SU-DHL-6 (cell line): ENCODE data around the gene BHMT2.

ENCODE experiments used
- H2AFZ ChIP-seq: fragments of 200-600 bp; sonication (generic); 2 replicates; pipeline ENCODE4 v1.6.1; 2014; ENCODE audit warnings: low read depth, mild to moderate bottlenecking, moderate library complexity, mixed read lengths, antibody characterized with exemption, low read length; ENCODE audit not compliant: severe bottlenecking
- H3F3A ChIP-seq: fragments of 200-600 bp; shearing (Covaris generic); 2 replicates; pipeline ENCODE4 v1.6.0; 2016; ENCODE audit warnings: antibody characterized with exemption, mild to moderate bottlenecking; ENCODE audit not compliant: insufficient read depth
- H3K27ac ChIP-seq: fragments of 200-600 bp; sonication (generic); 2 replicates; pipeline ENCODE4 v1.5.1; 2016; ENCODE audit warnings: low read depth, mild to moderate bottlenecking, low read length, moderate library complexity, mixed read lengths
- H3K27me3 ChIP-seq: fragments of 200-600 bp; sonication (generic), shearing (Covaris generic); 2 replicates; pipeline ENCODE4 v1.6.0; 2014; ENCODE audit warnings: mild to moderate bottlenecking, low read length
- H3K36me3 ChIP-seq: fragments of 200-600 bp; sonication (generic); 2 replicates; pipeline ENCODE4 v1.6.1; 2014; ENCODE audit warnings: mild to moderate bottlenecking, low read length, mixed read lengths
- H3K4me2 ChIP-seq: fragments of 300-600, 200-600 bp; shearing (Covaris generic), sonication (generic); 2 replicates; pipeline ENCODE4 v1.6.0; 2014; ENCODE audit warnings: low read length, low read depth, mild to moderate bottlenecking; ENCODE audit not compliant: poor library complexity, severe bottlenecking
- H3K4me3 ChIP-seq: fragments of 200-600 bp; sonication (generic); 2 replicates; pipeline ENCODE4 v1.5.1; 2014; ENCODE audit warnings: antibody characterized with exemption, low read length, mild to moderate bottlenecking, mixed read lengths; ENCODE audit not compliant: insufficient read depth, poor library complexity, severe bottlenecking
- H3K79me2 ChIP-seq: fragments of 200-600 bp; sonication (generic); 2 replicates; pipeline ENCODE4 v1.6.1; 2014; ENCODE audit warnings: mild to moderate bottlenecking, low read length, moderate library complexity; ENCODE audit not compliant: insufficient read depth
- H3K9ac ChIP-seq: fragments of 200-600 bp; sonication (generic); 2 replicates; pipeline ENCODE4 v1.7.0; 2014; ENCODE audit warnings: mild to moderate bottlenecking, low read length
- H3K9me2 ChIP-seq: fragments of 200-600 bp; sonication (generic); replicated peaks from 2 replicates; pipeline ENCODE4 v1.6.1; 2014; ENCODE audit warnings: low read length; ENCODE audit not compliant: insufficient read depth
- H3K9me3 ChIP-seq: fragments of 200-600 bp; sonication (generic); 2 replicates; pipeline ENCODE4 v1.6.1; 2014; ENCODE audit warnings: low read length, mixed read lengths; ENCODE audit not compliant: insufficient read depth
- H4K20me1 ChIP-seq: fragments of 200-600 bp; sonication (generic); 2 replicates; pipeline ENCODE4 v1.6.1; 2014; ENCODE audit warnings: low read depth, mild to moderate bottlenecking, antibody characterized with exemption, low read length, moderate library complexity, mixed read lengths
- CTCF ChIP-seq: fragments of 200-600 bp; sonication (generic); IDR thresholded peaks from one replicate; pipeline ENCODE4 v1.5.1; 2017; ENCODE audit warnings: antibody characterized with exemption, mild to moderate bottlenecking, low read length, moderate library complexity; ENCODE audit not compliant: insufficient read depth, poor library complexity, severe bottlenecking
- EZH2phosphoT487 ChIP-seq: fragments of 200-600 bp; sonication (generic), shearing (Covaris generic); conservative IDR thresholded peaks from 2 replicates; pipeline ENCODE4 v1.6.1; 2018; ENCODE audit warnings: mild to moderate bottlenecking, antibody characterized with exemption, low read length, moderate library complexity, mixed read lengths

Gene BHMT2

GRCh38 chr5:79124607-79125006, 55.0 kb downstream of the BHMT2 start:
- no peaks in the 10 kb centered on the region for H3F3A ChIP-seq
- H3K79me2 ChIP-seq = no peaks in the 10 kb centered on the region
- H3K36me3 ChIP-seq = no peaks in the 10 kb centered on the region
- no peak overlapping the region for H3K4me3 ChIP-seq
- H3K9me3 ChIP-seq = no peaks in the 10 kb centered on the region
- no peak overlapping the region for H2AFZ ChIP-seq
- no peaks in the 10 kb centered on the region for H3K9me2 ChIP-seq
- H3K27ac ChIP-seq = no peak overlapping the region
- no peak overlapping the region for H3K9ac ChIP-seq
- no peak overlapping the region for H3K4me2 ChIP-seq
- H4K20me1 ChIP-seq = no peaks in the 10 kb centered on the region
- TF ChIP-seq EZH2phosphoT487 = no peak
- TF ChIP-seq CTCF = no peak
- H3K27me3 ChIP-seq = no peaks in the 10 kb centered on the region

- Histone ChIP-seq H3K27ac (no peak overlapping the region), H3K36me3 (no peaks in the 10 kb centered on the region), H3K4me3 (no peak overlapping the region), H3K27me3 (no peaks in the 10 kb centered on the region), H2AFZ (no peak overlapping the region), H3K4me2 (no peak overlapping the region), H3K9me2 (no peaks in the 10 kb centered on the region), H3K79me2 (no peaks in the 10 kb centered on the region), H3F3A (no peaks in the 10 kb centered on the region), H4K20me1 (no peaks in the 10 kb centered on the region), H3K9ac (no peak overlapping the region), H3K9me3 (no peaks in the 10 kb centered on the region)
- no peak for TF ChIP-seq CTCF
- no peak for TF ChIP-seq EZH2phosphoT487
These were observed 61.2 kb downstream of the BHMT2 start for GRCh38 chr5:79130781-79131180.

- Histone ChIP-seq H3K27ac (no peak overlapping the region), H4K20me1 (no peaks in the 10 kb centered on the region), H3F3A (no peaks in the 10 kb centered on the region), H3K79me2 (no peaks in the 10 kb centered on the region), H3K4me3 (no peak overlapping the region), H2AFZ (peak overlapping the region; percentile 25), H3K27me3 (no peaks in the 10 kb centered on the region), H3K9ac (no peak overlapping the region), H3K9me2 (no peaks in the 10 kb centered on the region), H3K36me3 (no peaks in the 10 kb centered on the region), H3K4me2 (no peak overlapping the region), H3K9me3 (no peaks in the 10 kb centered on the region)
- TF ChIP-seq CTCF = peak; percentile 48
- TF ChIP-seq EZH2phosphoT487 = no peak
These were observed 63.6 kb downstream of the BHMT2 start for GRCh38 chr5:79133121-79133656.
